K562 (cell line): Measurements from ENCODE around the gene ACSS1. TPM values are rescaled to one million over a fixed set of nuclear protein-coding genes. Genes with fewer than 3 reads are reported as not detected.
"Not testable (repeated sequence)": the region's sequence is repeated elsewhere in the genome, so short reads cannot be mapped to it uniquely, and the experiment has no call there.

ENCODE experiments used
- ATAC-seq: fragments of 200-7000 bp; cut with Tn5 transposase; 3 replicates; pipeline ENCODE4 v1.9.1; 2020; ENCODE audit warnings: moderate library complexity
- BruUV-seq: library from RNA; stranded (reverse); fragments of 400-500 nt; replicated peaks from 2 replicates; lab custom pipeline; 2021; lab: Mats Ljungman, UMichigan
- CTCF ChIA-PET: fragments of 300-600 bp; formaldehyde crosslinking; extraction: SDS; loops from one replicate; lab custom pipeline; 2021; ENCODE audit warnings: low intra/inter-chr PET ratio; lab: Yijun Ruan, JAX
- POLR2A ChIA-PET: fragments of 300-600, 350-650 bp; sonication (Branson Sonifier 250); formaldehyde crosslinking; extraction: SDS; loops from one replicate; lab custom pipeline; 2021; ENCODE audit warnings: antibody characterized with exemption, inconsistent platforms; lab: Yijun Ruan, JAX
- DNase-seq, 4 experiments: peaks; one replicate each; pipeline versions ENCODE4 v3.0.0 to v3.0.0-alpha.2; 2011 to 2018; ENCODE audit warnings: low spot score in 3 of 4, mixed read lengths in 3 of 4; ENCODE audit errors: extremely low read depth in 1 of 4
- FAIRE-seq: peaks from 2 replicates; lab custom pipeline; 2011; peaks lifted over from hg19 to GRCh38; lab: Jason Lieb, UNC
- H2AFZ ChIP-seq: 2 replicates; pipeline ENCODE4 v1.6.0; 2011; ENCODE audit warnings: low read depth, low read length, control low read depth, inconsistent platforms
- H3K27ac ChIP-seq: fragments of 200-600 bp; 3 replicates; pipeline ENCODE4 v1.8.0; 2011; ENCODE audit warnings: low read depth, mild to moderate bottlenecking, control low read depth, inconsistent platforms, low read length, moderate library complexity, mixed read lengths; ENCODE audit errors: extremely low read depth
- H3K27me3 ChIP-seq, 2 experiments: fragments of 300-600 bp in 1 of 2; 2 replicates in 1 of 2; 3 replicates in 1 of 2; pipeline versions ENCODE4 v1.6.0 to v1.8.0; 2011; ENCODE audit warnings: inconsistent platforms in 2 of 2, low read length in 2 of 2, mild to moderate bottlenecking in 1 of 2, mixed read lengths in 1 of 2, moderate library complexity in 1 of 2; ENCODE audit not compliant: control insufficient read depth in 2 of 2, insufficient read depth in 2 of 2
- H3K36me3 ChIP-seq: fragments of 300-600 bp; 3 replicates; pipeline ENCODE4 v1.8.0; 2011; ENCODE audit warnings: mild to moderate bottlenecking, low read length, inconsistent platforms; ENCODE audit not compliant: control insufficient read depth, insufficient read depth
- H3K4me1 ChIP-seq, 2 experiments: fragments of 200-600 bp in 1 of 2; replicated peaks in 1 of 2; 2 replicates in 1 of 2; 3 replicates in 1 of 2; pipeline versions ENCODE4 v1.5.1 to v1.8.0; 2011; ENCODE audit warnings: inconsistent platforms in 2 of 2, low read length in 2 of 2, mild to moderate bottlenecking in 1 of 2, mixed read lengths in 1 of 2, moderate library complexity in 1 of 2; ENCODE audit not compliant: control insufficient read depth in 2 of 2, insufficient read depth in 2 of 2
- H3K4me2 ChIP-seq: 2 replicates; pipeline ENCODE4 v1.6.1; 2011; ENCODE audit warnings: low read length, control low read depth, inconsistent platforms, mixed read lengths; ENCODE audit not compliant: insufficient read depth
- H3K4me3 ChIP-seq: fragments of 200-600 bp; sonication (generic), shearing (Covaris generic); 2 replicates; pipeline ENCODE4 v1.5.1; 2016; ENCODE audit warnings: control low read depth, inconsistent platforms
- H3K79me2 ChIP-seq: fragments of 200-600 bp; 3 replicates; pipeline ENCODE4 v1.8.0; 2011; ENCODE audit warnings: low read length, inconsistent platforms; ENCODE audit not compliant: control insufficient read depth, insufficient read depth
- H3K9ac ChIP-seq, 2 experiments: 2 replicates each; pipeline versions ENCODE4 v1.6.0 to v1.6.1; 2011; ENCODE audit warnings: low read depth in 2 of 2, low read length in 2 of 2, control low read depth in 1 of 2, inconsistent platforms in 1 of 2, mild to moderate bottlenecking in 1 of 2, mixed read lengths in 1 of 2; ENCODE audit not compliant: insufficient read depth in 1 of 2
- H3K9me1 ChIP-seq: one replicate; pipeline ENCODE4 v1.6.0; 2011; ENCODE audit warnings: inconsistent platforms, mild to moderate bottlenecking, low read length, moderate library complexity; ENCODE audit not compliant: control insufficient read depth, insufficient read depth
- H3K9me3 ChIP-seq: replicated peaks from 2 replicates; pipeline ENCODE4 v1.5.1; 2011; ENCODE audit warnings: low read depth, low read length, inconsistent platforms; ENCODE audit not compliant: control insufficient read depth, insufficient read depth
- H4K20me1 ChIP-seq: replicated peaks from 2 replicates; pipeline ENCODE4 v1.6.1; 2011; ENCODE audit warnings: low read length, inconsistent platforms, mixed read lengths; ENCODE audit not compliant: control insufficient read depth, insufficient read depth
- PCBP1 ChIP-seq: fragments of 200-400 bp; formaldehyde crosslinking; IDR thresholded peaks from 2 replicates; pipeline ENCODE4 v1.6.1; 2018; ENCODE audit warnings: mild to moderate bottlenecking, low read depth, low read length; ENCODE audit not compliant: poor library complexity, severe bottlenecking
- ZNF146 ChIP-seq: IDR thresholded peaks from one replicate; pipeline ENCODE4 v1.6.1; 2018; ENCODE audit warnings: missing compliant biosample characterization; ENCODE audit not compliant: unreplicated experiment
- WGBS: fragments of 100-300 bp; shearing (Covaris generic); methylation state at CpG from one replicate; pipeline ENCODE4 v1.1.6; 2016; ENCODE audit warnings: low coverage, mixed read lengths; ENCODE audit not compliant: insufficient coverage; ENCODE audit errors: missing lambda C conversion rate; 5-methylcytosine and 5-hydroxymethylcytosine counted together
- in situ Hi-C: fragments of 300-500 bp; cut with MboI; formaldehyde crosslinking; loops from 4 replicates; pipeline ENCODE4 v1.15.0; 2018; ENCODE audit warnings: inconsistent platforms, mixed read lengths
- intact Hi-C: fragments of 100-400 bp; cut with micrococcal nuclease; formaldehyde crosslinking; loops from 2 replicates; pipeline ENCODE4 v1.14.2; 2022
- polyA plus RNA-seq, 8 experiments: library from polyadenylated mRNA; depleted of rRNA in 4 of 8; stranded (reverse) in 5 of 8; unstranded in 3 of 8; fragments of >200 nt; fragmentation: Nextera tagmentation in 2 of 8; fragmentation: Illumina TruSeq in 1 of 8; extraction: Ambion mirVana in 2 of 8; extraction: Trizol in 1 of 8; gene quantifications; 2 replicates each; pipeline versions ENCODE4 v1.2.1 to v1.2.3, GENCODE V29; 2011 to 2014; ENCODE audit warnings: inconsistent platforms in 1 of 8, missing spikeins in 1 of 8
- total RNA-seq, 7 experiments: library from RNA; depleted of rRNA in 6 of 7; stranded (reverse); fragments of >200 nt in 6 of 7; fragmentation: Illumina TruSeq in 2 of 7; extraction: Trizol in 2 of 7; gene quantifications; 2 replicates each; pipeline versions ENCODE4 v1.2.1 to v1.2.3, GENCODE V29; 2011 to 2021; ENCODE audit warnings: low replicate concordance in 1 of 7
- TF ChIP-seq, protein P1 (sequence below): fragments of 250-450 bp; sonication (Bioruptor Pico); IDR thresholded peaks from 2 replicates; pipeline ENCODE4 v1.5.0; 2020; ENCODE audit warnings: mild to moderate bottlenecking

The ACSS1 gene
- total and polyA plus RNA-seq, 9 of the 15 experiments (the other 6 are each of a cell fraction or from before 2014, with no cell fraction given): 0.07 to 2.1 (median 0.27) TPM; not detected in 3

DNA sequence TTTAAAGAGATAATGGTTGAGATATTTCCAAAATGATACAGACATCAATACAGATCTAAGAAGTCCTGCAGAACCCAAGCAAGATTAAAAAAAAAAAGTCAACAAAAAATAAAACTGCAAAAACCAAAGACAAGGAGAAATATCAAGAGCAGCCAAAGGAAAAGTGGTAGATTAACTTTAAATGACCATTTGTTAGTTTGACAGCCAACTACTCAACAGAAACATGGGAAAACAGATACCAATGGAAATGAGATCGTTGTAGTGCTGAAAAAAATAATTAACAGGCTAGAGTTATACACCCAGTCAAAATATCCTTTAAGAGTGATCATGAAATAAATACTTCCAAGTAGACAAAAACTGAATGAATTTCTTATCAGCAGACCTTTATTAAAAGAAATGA lies 54.9 kb downstream of the ACSS1 start:
- no peak overlapping the region for H3K9ac ChIP-seq
- no TSS peak for BruUV-seq
- in situ Hi-C loops (loop anchor here (10.0 kb wide), 1 partner anchor 172 kb away; no protein-coding TSS in a partner anchor), intact Hi-C loops (no loop called here)
- no peak overlapping the region for H3K27ac ChIP-seq
- no peaks in the 10 kb centered on the region for H3K36me3 ChIP-seq
- 0% methylated on average over 1 of the region's 1 CpG for WGBS
- H3K4me1 ChIP-seq: no peaks in the 10 kb centered on the region
- H2AFZ ChIP-seq: no peak overlapping the region
- no peaks in the 10 kb centered on the region for H3K9me1 ChIP-seq
- DNase-seq (no peak), ATAC-seq (no peak), FAIRE-seq (no peak)
- H4K20me1 ChIP-seq: no peaks in the 10 kb centered on the region
- no peak overlapping the region for H3K4me3 ChIP-seq
- no peaks in the 10 kb centered on the region for H3K79me2 ChIP-seq
- no peak overlapping the region for H3K4me2 ChIP-seq
- peaks cover 0 to 25% of the 10 kb centered on the region in 2 experiments; a peak in 2 of 5 replicates for H3K27me3 ChIP-seq
- CTCF ChIA-PET: no interaction called here
- TF ChIP-seq, protein P1, sequence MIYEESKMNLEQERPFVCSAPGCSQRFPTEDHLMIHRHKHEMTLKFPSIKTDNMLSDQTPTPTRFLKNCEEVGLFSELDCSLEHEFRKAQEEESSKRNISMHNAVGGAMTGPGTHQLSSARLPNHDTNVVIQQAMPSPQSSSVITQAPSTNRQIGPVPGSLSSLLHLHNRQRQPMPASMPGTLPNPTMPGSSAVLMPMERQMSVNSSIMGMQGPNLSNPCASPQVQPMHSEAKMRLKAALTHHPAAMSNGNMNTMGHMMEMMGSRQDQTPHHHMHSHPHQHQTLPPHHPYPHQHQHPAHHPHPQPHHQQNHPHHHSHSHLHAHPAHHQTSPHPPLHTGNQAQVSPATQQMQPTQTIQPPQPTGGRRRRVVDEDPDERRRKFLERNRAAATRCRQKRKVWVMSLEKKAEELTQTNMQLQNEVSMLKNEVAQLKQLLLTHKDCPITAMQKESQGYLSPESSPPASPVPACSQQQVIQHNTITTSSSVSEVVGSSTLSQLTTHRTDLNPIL: no peak
- TF ChIP-seq PCBP1: no peak
- POLR2A ChIA-PET: no interaction called here
- no peaks in the 10 kb centered on the region for H3K9me3 ChIP-seq

DNA sequence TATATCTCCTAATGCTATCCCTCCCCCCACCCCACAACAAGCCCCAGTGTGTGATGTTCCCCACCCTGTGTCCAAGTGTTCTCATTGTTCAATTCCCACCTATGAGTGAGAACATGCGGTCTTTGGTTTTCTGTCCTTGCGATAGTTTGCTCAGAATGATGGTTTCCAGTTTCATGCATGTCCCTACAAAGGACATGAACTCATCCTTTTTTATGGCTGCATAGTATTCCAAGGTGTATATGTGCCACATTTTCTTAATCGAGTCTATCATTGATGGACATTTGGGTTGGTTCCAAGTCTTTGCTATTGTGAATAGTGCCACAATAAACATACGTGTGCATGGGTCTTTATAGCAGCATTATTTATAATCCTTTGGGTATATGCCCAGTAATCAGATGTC lies 56.6 kb downstream of the ACSS1 start:
- not testable (repeated sequence) for ATAC-seq

More for the DNA sequence above, 56.6 kb downstream of the ACSS1 start:
- intact Hi-C loops, FAIRE-seq, DNase-seq, H3K9me3 ChIP-seq, H3K4me1 ChIP-seq, H3K27ac ChIP-seq, CTCF ChIA-PET, H3K4me2 ChIP-seq, H2AFZ ChIP-seq, H3K4me3 ChIP-seq, H3K9me1 ChIP-seq, H3K9ac ChIP-seq, POLR2A ChIA-PET, H3K79me2 ChIP-seq, H4K20me1 ChIP-seq, H3K36me3 ChIP-seq, BruUV-seq: not testable (repeated sequence)
- peaks cover 0 to 14% of the 10 kb centered on the region in 2 experiments; a peak in 3 of 5 replicates for H3K27me3 ChIP-seq
- WGBS: 0% methylated on average over 4 of the region's 4 CpGs
- TF ChIP-seq ZNF146 (CRISPR knock-in tag): peak; percentile 29
- in situ Hi-C loops: loop anchor here (10.0 kb wide), 1 partner anchor 173 kb away; no protein-coding TSS in a partner anchor
